Measurements from ENCODE around the gene TRAK1. TPM values are rescaled to one million over a fixed set of nuclear protein-coding genes. Genes with fewer than 3 reads are reported as not detected.

The TRAK1 gene
- total and polyA plus RNA-seq, 2 of the 4 experiments (the other 2 are of a cell fraction) = 25.6 to 28.1 TPM

DNA sequence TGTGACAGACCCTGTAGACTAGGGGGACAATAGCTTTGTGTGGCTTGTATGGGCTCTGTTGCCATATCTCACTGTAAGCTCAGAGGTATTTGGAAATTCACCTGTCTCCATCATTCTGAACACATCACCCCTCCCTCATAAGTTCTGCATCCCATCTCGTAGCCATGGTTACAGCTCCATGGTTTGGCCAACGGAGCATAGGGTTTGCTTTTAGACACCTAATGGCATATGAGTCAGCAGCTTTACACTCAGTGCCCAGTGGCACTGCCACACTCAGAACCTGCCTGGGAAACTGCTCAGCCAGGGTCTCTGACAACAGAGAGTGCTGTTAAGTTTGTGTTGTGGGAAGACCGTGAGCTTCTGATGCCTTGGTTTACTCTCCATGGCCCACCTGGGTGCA, 107.6 kb downstream of the TRAK1 start:
- Histone ChIP-seq H3K4me1 (ENCODE audit: control insufficient read depth, insufficient read depth, low read length) (peaks cover 2% of the 10 kb centered on the region; the same call in 1 of the 2 replicates), H4K20me1 (ENCODE audit: insufficient read depth, low read length) (no peaks in the 10 kb centered on the region), H2BK120ac (ENCODE audit: low read depth, low read length) (no peak overlapping the region), H4K91ac (ENCODE audit: insufficient read depth, low read depth, low read length) (no peak overlapping the region; the same call in 1 of the 2 replicates), H3K56ac (ENCODE audit: extremely low read depth, insufficient read depth, low read length) (no peak overlapping the region), H3K9me1 (ENCODE audit: insufficient read depth, low read length) (peaks cover 14% of the 10 kb centered on the region), H3K79me1 (ENCODE audit: low read depth in 1 of 2, low read length in 2 of 2) (no peaks in the 10 kb centered on the region; a peak in 1 of 4 replicates), H3K36me3 (ENCODE audit: control insufficient read depth, insufficient read depth, low read length) (peaks cover 38% of the 10 kb centered on the region), H3K18ac (ENCODE audit: low read depth, low read length) (no peak overlapping the region), H3K4ac (ENCODE audit: low read depth, low read length) (no peak overlapping the region), H4K8ac (ENCODE audit: low read depth in 2 of 2, low read length in 2 of 2) (no peak overlapping the region), H2AK5ac (ENCODE audit: low read depth, low read length) (no peak overlapping the region), H2BK20ac (ENCODE audit: low read depth, low read length) (no peak overlapping the region), H3K27ac (ENCODE audit: insufficient read depth, low read length) (no peak overlapping the region), H2AK9ac (replicated peaks; ENCODE audit: low read depth, low read length, poor library complexity) (no peak overlapping the region), H3K4me3 (ENCODE audit: insufficient read depth, low read depth, low read length) (no peak overlapping the region), H3K4me2 (ENCODE audit: low read depth, low read length) (no peak overlapping the region), H3K9ac (ENCODE audit: low read depth, low read length) (no peak overlapping the region), H2AFZ (replicated peaks; ENCODE audit: low read length, poor library complexity) (no peak overlapping the region), H2BK15ac (ENCODE audit: low read depth, low read length) (no peak overlapping the region), H3K9me3 (ENCODE audit: control insufficient read depth, insufficient read depth, low read length) (no peaks in the 10 kb centered on the region), H3K27me3 (ENCODE audit: control insufficient read depth, insufficient read depth, low read length) (no peaks in the 10 kb centered on the region), H2BK5ac (ENCODE audit: low read depth, low read length, poor library complexity, severe bottlenecking) (no peak overlapping the region), H3K14ac (replicated peaks; ENCODE audit: low read depth, low read length) (no peak overlapping the region), H3K23ac (ENCODE audit: low read depth, low read length) (no peak overlapping the region), H4K5ac (ENCODE audit: low read depth, low read length) (no peak overlapping the region)
- no peak for ATAC-seq (ENCODE audit: low read depth)
- in situ Hi-C loops (cut with MboI; ENCODE audit: low sequenced_read_pairs) = no loop called here
- no peak for DNase-seq
- dilution Hi-C loops (cut with HindIII; ENCODE audit: low sequenced_read_pairs, unreplicated experiment) = no loop called here
- ChIA-PET POLR2A (ENCODE audit: unreplicated experiment) (no interaction called here), CTCF (interaction anchor here (1.2 to 2.4 kb wide), 2 partner anchors 7 to 12 kb away, joined by 3 to 9 read pairs; no protein-coding TSS in a partner anchor)
- BruUV-seq (replicated peaks) = no TSS peak
- WGBS, 2 experiments (ENCODE audit: extremely low coverage in 2 of 2, insufficient read length in 1 of 2) = no CpG with 5 or more reads among the region's 3 CpGs
- no peak for TF ChIP-seq RAD21 (IDR thresholded peaks at IDR 0.05; ENCODE audit: low read length)
- TF ChIP-seq RCOR1 (IDR thresholded peaks at IDR 0.05; ENCODE audit: insufficient replicate concordance, low read length) = no peak
- TF ChIP-seq MAFK (IDR thresholded peaks at IDR 0.05; ENCODE audit: low read depth, low read length) = no peak
- TF ChIP-seq ELK1 (IDR thresholded peaks at IDR 0.05; ENCODE audit: borderline replicate concordance, low read depth, low read length) = no peak
- TF ChIP-seq CTCF (conservative IDR thresholded peaks at IDR 0.05; ENCODE audit: low read depth, low read length) = no peak
- TF ChIP-seq MAZ (IDR thresholded peaks at IDR 0.05; ENCODE audit: borderline replicate concordance, low read depth, low read length) = no peak
- no peak for TF ChIP-seq CHD1 (IDR thresholded peaks at IDR 0.05; ENCODE audit: low read depth, low read length)
- TF ChIP-seq NFE2L2 (IDR thresholded peaks at IDR 0.05; ENCODE audit: low read depth, low read length) = no peak
- intact Hi-C loops (cut with micrococcal nuclease) = no loop called here
